BJ (cell line): ENCODE measurements around the gene CDR2. TPM values are rescaled to one million over a fixed set of nuclear protein-coding genes. Genes with fewer than 3 reads are reported as not detected.

Experiments used
- CTCF ChIA-PET: fragments of 350-600 bp; formaldehyde crosslinking; extraction: SDS; loops from one replicate; lab custom pipeline; 2021; ENCODE audit warnings: antibody characterized with exemption, inconsistent platforms; lab: Yijun Ruan, JAX
- POLR2A ChIA-PET: fragments of 300-600 bp; sonication (Branson Sonifier 250); formaldehyde crosslinking; extraction: SDS; loops from one replicate; lab custom pipeline; 2021; ENCODE audit warnings: antibody characterized with exemption; lab: Charles Lee
- DNase-seq: peaks from one replicate; pipeline ENCODE4 v3.0.0-alpha.2; 2011; ENCODE audit warnings: low read depth
- H3K27me3 ChIP-seq: 2 replicates; pipeline ENCODE4 v1.6.0; 2011; ENCODE audit warnings: low read length; ENCODE audit not compliant: control insufficient read depth, insufficient read depth
- H3K36me3 ChIP-seq: 2 replicates; pipeline ENCODE4 v1.5.1; 2011; ENCODE audit warnings: low read length; ENCODE audit not compliant: control insufficient read depth, insufficient read depth
- H3K4me3 ChIP-seq: 2 replicates; pipeline ENCODE4 v1.5.1; 2011; ENCODE audit warnings: low read depth, mild to moderate bottlenecking, control low read depth, low read length
- CTCF ChIP-seq: IDR thresholded peaks from 2 replicates; pipeline ENCODE4 v1.5.1; 2011; ENCODE audit warnings: low read depth, mild to moderate bottlenecking, control low read depth, inconsistent platforms, low read length, moderate library complexity; ENCODE audit not compliant: insufficient read depth
- polyA plus RNA-seq: library from polyadenylated mRNA; depleted of rRNA; stranded (reverse); fragments of >200 nt; gene quantifications from 2 replicates; pipeline ENCODE4 v1.2.3, GENCODE V29; 2011

The CDR2 gene
- polyA plus RNA-seq, 1 experiment: 41.5 TPM

GRCh38 chr16:22328081-22328725, 46.2 kb downstream of the CDR2 start:
- no peak for DNase-seq
- no peak overlapping the region for H3K4me3 ChIP-seq
- no peak for TF ChIP-seq CTCF
- peaks cover 30% of the 10 kb centered on the region for H3K36me3 ChIP-seq
- no peaks in the 10 kb centered on the region for H3K27me3 ChIP-seq
- ChIA-PET CTCF (interaction anchor here (1.0 to 1.5 kb wide), 4 partner anchors 9 to 22 kb away, joined by 3 to 5 read pairs (median 3); no protein-coding TSS in a partner anchor), POLR2A (no interaction called here)

- Histone ChIP-seq H3K27me3 (no peaks in the 10 kb centered on the region), H3K36me3 (peaks cover 31% of the 10 kb centered on the region), H3K4me3 (no peak overlapping the region)
- ChIA-PET CTCF (interaction anchor here (1.1 to 1.3 kb wide), 2 partner anchors 9 to 10 kb away, joined by 3 read pairs; no protein-coding TSS in a partner anchor), POLR2A (no interaction called here)
- DNase-seq: no peak
- TF ChIP-seq CTCF: no peak
These were observed 47.0 kb downstream of the CDR2 start for GRCh38 chr16:22327446-22327775.

DNA sequence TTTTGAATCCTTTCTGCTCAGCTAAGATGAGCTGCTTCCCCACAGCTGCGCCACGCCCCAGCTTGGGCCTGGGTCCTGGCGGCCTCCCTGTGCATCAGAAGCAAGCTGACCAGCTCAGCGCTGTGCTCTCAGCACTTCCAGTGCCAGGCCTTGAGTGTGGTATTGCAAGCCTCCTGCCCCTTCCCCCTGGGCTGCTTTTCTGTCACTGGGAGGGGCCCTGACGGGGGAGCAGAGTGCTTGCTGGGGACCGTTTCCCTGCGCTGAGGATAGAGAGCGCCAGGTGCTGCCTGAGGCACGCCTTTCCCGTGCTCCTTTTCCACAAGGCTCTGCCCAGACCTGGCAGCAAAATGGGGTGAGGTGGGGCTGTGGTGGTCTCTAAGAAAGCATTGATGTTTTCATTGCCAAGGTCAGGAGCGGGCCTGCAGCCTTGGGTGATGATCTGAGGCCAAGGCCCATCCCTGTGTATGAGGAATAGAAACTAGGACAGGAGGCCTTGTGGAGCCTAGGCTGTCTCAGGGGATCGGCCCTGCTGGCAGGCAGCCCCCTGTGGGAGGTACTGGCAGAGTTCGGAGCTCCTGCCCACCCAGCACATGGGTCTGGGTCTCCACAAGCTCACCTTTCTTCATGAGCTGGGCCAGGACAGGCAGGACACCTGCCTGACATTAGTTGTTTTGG, 47.5 kb downstream of the CDR2 start:
- H3K4me3 ChIP-seq: no peak overlapping the region
- no peaks in the 10 kb centered on the region for H3K27me3 ChIP-seq
- TF ChIP-seq CTCF: no peak
- peaks cover 32% of the 10 kb centered on the region for H3K36me3 ChIP-seq
- POLR2A ChIA-PET: no interaction called here
- CTCF ChIA-PET: interaction anchor here (1.1 to 1.3 kb wide), 2 partner anchors 8 to 11 kb away, joined by 3 read pairs; no protein-coding TSS in a partner anchor
- no peak for DNase-seq

DNA sequence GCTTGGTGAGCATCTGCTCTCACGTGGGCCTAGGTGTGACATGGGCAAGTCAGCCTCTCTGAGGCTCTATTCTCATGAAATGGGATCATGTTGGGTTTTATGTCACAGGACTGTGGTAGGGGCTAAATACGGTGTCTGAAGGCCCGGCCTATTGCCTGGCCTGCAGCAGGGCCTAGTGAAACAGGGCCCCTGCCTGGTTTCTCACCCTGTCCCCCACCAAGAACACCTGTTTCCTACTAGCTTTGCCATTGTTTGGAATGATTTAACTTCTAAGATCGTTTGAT, 48.1 kb downstream of the CDR2 start:
- no peak for TF ChIP-seq CTCF
- DNase-seq: no peak
- Histone ChIP-seq H3K4me3 (no peak overlapping the region), H3K36me3 (peaks cover 37% of the 10 kb centered on the region), H3K27me3 (no peaks in the 10 kb centered on the region)
- ChIA-PET CTCF (no interaction called here), POLR2A (no interaction called here)

- H3K4me3 ChIP-seq: no peak overlapping the region
- no peak for DNase-seq
- ChIA-PET CTCF (no interaction called here), POLR2A (no interaction called here)
- TF ChIP-seq CTCF: no peak
- peaks cover 37% of the 10 kb centered on the region for H3K36me3 ChIP-seq
- H3K27me3 ChIP-seq: no peaks in the 10 kb centered on the region
These were observed 48.6 kb downstream of the CDR2 start for GRCh38 chr16:22325598-22326368.
